WI38 (cell line): ENCODE results near the gene EZH2.

Experiments used
- H3K4me3 ChIP-seq: 2 replicates; pipeline ENCODE4 v1.5.1; 2011; ENCODE audit warnings: low read depth, mild to moderate bottlenecking, control low read depth, low read length
- CTCF ChIP-seq: IDR thresholded peaks from 2 replicates; pipeline ENCODE4 v1.5.1; 2012; ENCODE audit warnings: low read depth, mild to moderate bottlenecking, control low read depth, low read length

The EZH2 gene

GRCh38 chr7:148800677-148801076 lies 83.4 kb downstream of the EZH2 start:
- H3K4me3 ChIP-seq, result no peak overlapping the region
- no peak for TF ChIP-seq CTCF

- H3K4me3 ChIP-seq, result no peak overlapping the region
- no peak for TF ChIP-seq CTCF
Measured at GRCh38 chr7:148799893-148800555, 84.1 kb downstream of the EZH2 start.

- TF ChIP-seq CTCF, result no peak
Measured at GRCh38 chr7:148796841-148797240, 87.2 kb downstream of the EZH2 start.

GRCh38 chr7:148794476-148794875 lies 89.6 kb downstream of the EZH2 start:
- no peak overlapping the region for H3K4me3 ChIP-seq
- no peak for TF ChIP-seq CTCF

More at GRCh38 chr7:148796841-148797240, 87.2 kb downstream of the EZH2 start:
- H3K4me3 ChIP-seq, result no peak overlapping the region

- no peak overlapping the region for H3K4me3 ChIP-seq
- TF ChIP-seq CTCF, result no peak
Measured at GRCh38 chr7:148793590-148793989, 90.5 kb downstream of the EZH2 start.

GRCh38 chr7:148791546-148791945 lies 92.5 kb downstream of the EZH2 start:
- no peak for TF ChIP-seq CTCF
- H3K4me3 ChIP-seq, result no peak overlapping the region

- no peak for TF ChIP-seq CTCF
- H3K4me3 ChIP-seq, result no peak overlapping the region
Measured at GRCh38 chr7:148790850-148791249, 93.2 kb downstream of the EZH2 start.
